ENCODE measurements around the gene ARMC2.
"Not testable (repeated sequence)": the region's sequence is repeated elsewhere in the genome, so short reads cannot be mapped to it uniquely, and the experiment has no call there.

DNA sequence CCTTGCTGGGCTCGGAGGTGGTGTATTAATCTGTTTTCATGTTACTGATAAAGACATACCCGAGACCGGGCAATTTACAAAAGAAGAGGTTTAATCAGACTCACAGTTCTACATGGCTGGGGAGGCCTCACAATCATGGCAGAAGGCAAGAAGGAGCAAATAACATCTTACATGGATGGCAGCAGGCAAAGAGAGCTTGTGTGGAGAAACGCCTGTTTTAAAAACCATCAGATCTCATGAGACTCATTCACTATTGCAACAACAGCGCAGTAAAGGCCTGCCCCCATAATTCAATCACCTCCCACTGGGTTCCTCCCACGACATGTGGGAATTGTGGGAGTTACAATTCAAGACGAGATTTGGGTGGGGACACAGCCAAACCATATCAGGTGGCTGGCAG lies 30.9 kb upstream of the ARMC2 start:
- TF ChIP-seq CTCF, POLR2AphosphoS5 (IDR thresholded peaks at IDR 0.05): not testable (repeated sequence)
